ENCODE results near the gene TBC1D24.

TBC1D24 gene

DNA sequence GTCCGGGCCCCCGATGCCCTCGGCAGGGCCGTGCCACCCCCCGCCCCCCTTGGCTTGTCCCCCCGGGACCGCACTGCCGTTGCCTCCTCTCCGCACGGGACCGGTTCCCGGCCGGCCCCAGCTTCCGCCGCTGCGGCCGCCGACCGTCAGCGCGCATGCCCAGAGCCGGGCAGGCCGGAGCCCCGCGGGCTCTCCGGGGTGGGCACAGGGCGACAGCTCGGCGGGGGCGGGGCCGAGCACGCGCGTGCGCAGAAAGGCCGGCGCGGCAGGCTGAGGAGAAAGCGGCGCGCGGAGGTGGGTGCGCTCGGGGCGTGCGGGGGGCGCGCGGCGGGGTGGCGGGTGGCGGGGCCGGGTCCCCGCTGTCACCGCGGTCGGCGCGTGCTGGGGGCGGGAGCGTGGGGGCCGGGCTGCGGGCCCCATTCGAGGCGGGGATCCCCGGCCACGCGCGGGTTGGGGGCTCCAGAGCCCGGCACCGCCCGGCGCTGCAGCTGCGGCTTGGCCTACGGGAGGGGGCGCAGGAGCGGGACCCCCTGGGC lies at the start of gene TBC1D24:
Gene TBC1D24, plus strand, starts transcription at position 251 of the 536 bp plus-strand sequence. CDS start 21,022 bp downstream, outside the sequence.
- peak within 1 kb of the TSS; percentile 95 for H3K27ac ChIP-seq
- TF ChIP-seq, protein P1, sequence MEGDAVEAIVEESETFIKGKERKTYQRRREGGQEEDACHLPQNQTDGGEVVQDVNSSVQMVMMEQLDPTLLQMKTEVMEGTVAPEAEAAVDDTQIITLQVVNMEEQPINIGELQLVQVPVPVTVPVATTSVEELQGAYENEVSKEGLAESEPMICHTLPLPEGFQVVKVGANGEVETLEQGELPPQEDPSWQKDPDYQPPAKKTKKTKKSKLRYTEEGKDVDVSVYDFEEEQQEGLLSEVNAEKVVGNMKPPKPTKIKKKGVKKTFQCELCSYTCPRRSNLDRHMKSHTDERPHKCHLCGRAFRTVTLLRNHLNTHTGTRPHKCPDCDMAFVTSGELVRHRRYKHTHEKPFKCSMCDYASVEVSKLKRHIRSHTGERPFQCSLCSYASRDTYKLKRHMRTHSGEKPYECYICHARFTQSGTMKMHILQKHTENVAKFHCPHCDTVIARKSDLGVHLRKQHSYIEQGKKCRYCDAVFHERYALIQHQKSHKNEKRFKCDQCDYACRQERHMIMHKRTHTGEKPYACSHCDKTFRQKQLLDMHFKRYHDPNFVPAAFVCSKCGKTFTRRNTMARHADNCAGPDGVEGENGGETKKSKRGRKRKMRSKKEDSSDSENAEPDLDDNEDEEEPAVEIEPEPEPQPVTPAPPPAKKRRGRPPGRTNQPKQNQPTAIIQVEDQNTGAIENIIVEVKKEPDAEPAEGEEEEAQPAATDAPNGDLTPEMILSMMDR (IDR thresholded peaks at IDR 0.05), result no peak
- no peak for TF ChIP-seq ZFX (IDR thresholded peaks at IDR 0.05; ENCODE audit: borderline replicate concordance)

DNA sequence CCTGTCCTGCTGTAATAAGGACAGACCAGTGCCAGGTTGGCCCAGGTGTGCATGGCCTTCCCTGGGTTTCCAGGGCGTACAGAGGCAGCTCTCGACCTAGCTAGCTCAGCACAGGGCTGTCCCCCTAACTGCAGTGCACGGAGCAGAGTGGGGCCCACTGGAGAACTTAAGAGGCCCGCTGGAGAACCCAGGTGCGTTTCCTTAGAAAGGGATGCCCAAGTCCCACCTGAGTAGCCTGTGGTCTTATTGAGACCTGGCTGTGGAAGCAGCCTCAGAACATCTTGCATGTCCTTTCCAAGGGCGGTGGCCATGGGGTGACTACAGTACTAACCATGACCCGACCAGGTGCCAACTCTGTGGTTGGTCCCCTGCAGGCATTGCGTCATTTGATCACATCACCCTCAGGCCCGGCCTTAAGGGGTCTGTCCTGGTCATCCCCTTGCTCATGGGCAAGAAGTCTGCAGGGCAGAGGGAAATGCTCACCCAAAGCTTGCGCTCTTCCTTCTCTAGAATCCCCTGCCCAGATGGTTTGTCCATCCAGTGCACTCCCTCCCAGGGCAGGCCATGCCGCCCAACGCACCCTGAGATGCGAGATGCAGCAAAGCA lies 49.0 kb upstream of the TBC1D24 start:
- no peak for TF ChIP-seq ZFX (IDR thresholded peaks at IDR 0.05; ENCODE audit: borderline replicate concordance)
- TF ChIP-seq, protein P1 (IDR thresholded peaks at IDR 0.05), result no peak
- H3K27ac ChIP-seq, result no peak overlapping the region

DNA sequence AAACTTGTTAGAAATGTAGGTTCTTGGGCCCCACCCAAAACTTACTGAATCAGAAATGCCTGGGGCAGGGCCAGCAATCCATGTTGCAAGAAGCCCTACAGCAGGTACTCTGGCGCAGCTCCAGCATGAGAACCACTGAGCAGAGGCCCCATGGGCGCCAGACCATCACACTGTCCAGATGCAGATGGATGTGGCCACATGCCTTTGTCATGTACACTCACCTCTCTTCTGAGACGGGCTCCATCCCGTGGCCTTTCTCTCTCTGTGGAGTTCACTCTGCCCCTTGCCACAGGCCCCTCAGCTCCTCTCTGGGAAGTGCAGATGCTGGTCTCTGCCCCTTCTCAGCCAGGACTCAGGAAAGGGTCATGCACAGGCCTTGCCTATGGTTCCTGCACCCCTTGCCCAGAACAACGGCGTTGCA lies 48.0 kb upstream of the TBC1D24 start:
- TF ChIP-seq, protein P1 (IDR thresholded peaks at IDR 0.05), result no peak
- TF ChIP-seq ZFX (IDR thresholded peaks at IDR 0.05; ENCODE audit: borderline replicate concordance), result no peak
- no peak overlapping the region for H3K27ac ChIP-seq

DNA sequence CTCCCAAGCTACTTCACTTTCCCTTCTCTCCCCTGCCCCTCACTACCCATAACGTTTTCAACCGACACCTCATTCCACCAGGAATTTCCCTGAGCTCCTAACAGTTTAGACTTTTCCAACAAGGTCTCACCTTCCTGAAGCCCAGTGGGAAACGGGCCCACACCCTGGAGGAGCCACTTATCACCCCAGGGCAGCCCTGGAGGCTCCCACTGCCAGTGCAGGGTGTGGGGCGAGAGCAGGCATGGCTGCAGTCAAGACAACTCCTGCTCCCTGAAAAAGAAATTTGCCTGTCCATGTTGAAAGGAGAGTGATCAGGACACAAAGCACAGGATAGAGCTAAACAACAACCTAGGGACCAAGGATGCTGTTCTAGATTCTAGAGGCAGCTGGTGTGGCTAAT lies 47.4 kb upstream of the TBC1D24 start:
- TF ChIP-seq, protein P1 (IDR thresholded peaks at IDR 0.05), result no peak
- no peak for TF ChIP-seq ZFX (IDR thresholded peaks at IDR 0.05; ENCODE audit: borderline replicate concordance)
- no peak overlapping the region for H3K27ac ChIP-seq

DNA sequence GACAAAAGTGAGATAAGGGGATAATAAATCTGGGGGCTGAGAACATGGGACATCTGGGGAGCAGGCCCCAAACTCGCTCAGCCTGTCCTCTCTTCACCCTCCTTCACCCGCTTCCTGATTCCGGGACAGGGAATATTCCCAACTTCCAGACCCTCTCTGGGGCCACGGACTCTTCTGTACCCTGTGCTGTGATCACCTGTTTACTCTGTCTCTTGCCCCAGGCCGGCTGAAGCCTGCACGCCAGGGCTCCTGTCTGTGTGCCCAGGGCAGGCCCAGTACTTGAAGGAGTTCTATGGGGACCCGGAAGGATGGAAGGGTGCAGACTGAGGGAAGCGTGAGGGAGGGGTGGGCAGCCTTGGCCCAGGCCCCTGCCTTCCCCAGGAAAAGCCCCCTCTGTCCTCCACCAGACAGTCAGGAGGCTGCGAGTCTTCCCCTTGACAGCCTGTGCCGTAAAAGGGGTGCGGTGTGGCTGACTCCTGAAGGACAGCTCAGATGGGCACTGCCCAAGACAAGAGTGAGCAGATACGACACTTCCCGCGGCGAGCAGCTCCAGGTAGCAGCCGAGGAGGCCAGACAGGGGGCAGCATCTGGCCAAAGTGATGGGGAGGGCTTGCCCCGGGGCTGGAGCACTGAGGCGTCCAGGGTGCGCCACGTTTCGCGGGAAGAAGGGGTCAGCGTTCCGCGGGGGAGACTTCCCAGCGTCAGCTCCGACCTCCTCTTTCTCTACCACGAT lies 46.7 kb upstream of the TBC1D24 start:
- peak overlapping the region; percentile 75 for H3K27ac ChIP-seq
- TF ChIP-seq ZFX (IDR thresholded peaks at IDR 0.05; ENCODE audit: borderline replicate concordance), result no peak
- TF ChIP-seq, protein P1 (IDR thresholded peaks at IDR 0.05), result peak; percentile 42

DNA sequence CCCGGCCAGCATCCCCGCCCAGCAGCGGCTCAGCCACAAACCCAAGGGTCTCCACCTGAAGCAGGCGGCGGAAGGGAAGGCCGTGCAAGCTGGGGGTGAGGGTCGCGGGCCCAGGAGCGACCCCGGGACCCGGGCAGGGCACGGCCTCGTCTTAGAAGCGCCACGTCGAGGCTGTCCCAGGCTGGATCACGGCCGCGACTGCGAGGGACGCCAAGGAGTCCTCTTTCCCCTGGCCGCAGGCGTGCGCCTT lies 46.2 kb upstream of the TBC1D24 start:
- TF ChIP-seq, protein P1 (IDR thresholded peaks at IDR 0.05), result peak; percentile 18; the same call in 1 of the 2 replicates
- no peak for TF ChIP-seq ZFX (IDR thresholded peaks at IDR 0.05; ENCODE audit: borderline replicate concordance)
- H3K27ac ChIP-seq, result peak overlapping the region; percentile 75

Data from 22Rv1 (cell line).